Uterus (tissue), 2 donors: ENCODE data around the gene MAP3K5.

Experiments used
- CTCF ChIP-seq, 4 experiments: fragments of 200-600 bp in 2 of 4; fragments of 450-650 bp in 2 of 4; sonication (generic) in 2 of 4; IDR thresholded peaks; one replicate each; pipeline ENCODE4 v1.5.1; 2016 to 2019; ENCODE audit warnings: antibody characterized with exemption in 4 of 4, mild to moderate bottlenecking in 2 of 4, moderate library complexity in 1 of 4
- POLR2A ChIP-seq, 2 donors: fragments of 450-650 bp; IDR thresholded peaks; one replicate each; pipeline ENCODE4 v1.6.1; 2016; ENCODE audit warnings: antibody characterized with exemption in 2 of 2, mild to moderate bottlenecking in 1 of 2, moderate library complexity in 1 of 2

GRCh38 chr6:136779682-136780081 is 12.6 kb downstream of the MAP3K5 start:
- no peak for TF ChIP-seq POLR2A (IDR thresholded peaks at IDR 0.05)
- TF ChIP-seq CTCF (IDR thresholded peaks at IDR 0.05), result no peak
